Measurements from ENCODE around the gene KCNIP1.

The KCNIP1 gene

DNA sequence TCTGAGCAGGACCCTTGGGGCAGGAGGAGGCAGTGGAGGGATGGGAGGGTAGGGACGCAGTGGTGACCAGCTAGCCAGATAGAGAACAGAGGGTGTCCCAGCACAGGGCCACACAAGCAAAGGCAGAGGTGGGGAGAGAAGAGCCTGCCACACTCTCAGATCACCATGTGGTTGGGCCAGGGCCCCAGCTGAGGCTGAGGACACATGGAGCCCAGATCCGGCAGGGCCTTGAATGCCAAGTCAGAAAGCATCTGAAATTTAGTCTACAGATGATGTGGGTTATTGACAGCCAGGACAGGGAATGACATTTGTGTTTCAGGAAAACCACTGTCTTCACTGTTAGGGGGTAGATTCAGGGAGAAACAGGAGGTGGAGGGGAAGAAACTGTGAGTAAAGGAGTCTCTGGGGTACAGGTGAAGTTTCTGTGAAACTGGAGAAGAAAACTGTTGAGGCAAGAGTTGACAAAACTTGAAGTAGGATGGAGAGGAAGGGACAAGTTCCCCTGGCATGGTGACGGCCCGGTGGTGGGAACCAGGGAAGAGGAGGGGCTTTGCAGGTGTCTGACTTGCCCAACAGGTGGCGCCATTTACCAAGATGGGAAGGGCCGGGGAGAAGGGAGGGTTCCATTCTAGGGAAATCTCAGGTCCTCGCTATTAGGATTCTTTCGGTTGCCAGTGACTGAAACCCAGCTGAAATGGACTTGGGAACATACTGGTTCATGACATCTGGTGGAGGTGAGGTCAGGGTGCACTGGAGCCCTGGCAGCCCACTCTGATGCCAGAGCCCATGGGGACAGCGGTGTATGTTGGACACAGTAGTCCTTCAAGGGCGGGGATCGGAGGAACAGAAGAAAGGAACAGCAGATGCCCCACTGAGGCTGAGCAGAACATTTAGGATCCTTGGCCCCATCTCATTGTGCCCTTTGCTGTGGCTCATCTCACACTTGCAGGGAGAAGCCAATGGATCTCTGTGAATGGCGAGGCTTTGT, 100.1 kb downstream of the KCNIP1 start:
- peak; percentile 4 for DNase-seq

DNA sequence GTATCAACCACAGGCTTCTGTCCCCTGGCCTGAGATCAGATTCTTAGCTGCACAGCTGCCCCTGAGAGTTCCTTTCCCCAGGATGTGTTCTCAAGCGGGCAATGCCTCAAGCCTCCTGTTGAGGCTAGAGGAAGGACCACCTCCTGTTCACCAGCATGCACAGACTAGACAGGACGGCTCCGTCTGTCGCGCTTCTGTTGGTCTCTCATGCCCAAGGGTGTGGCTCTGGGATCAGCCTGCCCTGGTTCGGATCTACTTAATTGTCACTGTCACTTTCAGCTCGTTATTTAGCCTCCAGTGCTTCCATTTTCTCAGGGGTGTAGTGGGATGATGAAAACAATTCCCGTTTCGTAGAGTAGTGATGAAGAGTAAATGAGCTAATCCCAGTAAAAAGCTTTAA, 103.1 kb downstream of the KCNIP1 start:
- no peak for DNase-seq

DNA sequence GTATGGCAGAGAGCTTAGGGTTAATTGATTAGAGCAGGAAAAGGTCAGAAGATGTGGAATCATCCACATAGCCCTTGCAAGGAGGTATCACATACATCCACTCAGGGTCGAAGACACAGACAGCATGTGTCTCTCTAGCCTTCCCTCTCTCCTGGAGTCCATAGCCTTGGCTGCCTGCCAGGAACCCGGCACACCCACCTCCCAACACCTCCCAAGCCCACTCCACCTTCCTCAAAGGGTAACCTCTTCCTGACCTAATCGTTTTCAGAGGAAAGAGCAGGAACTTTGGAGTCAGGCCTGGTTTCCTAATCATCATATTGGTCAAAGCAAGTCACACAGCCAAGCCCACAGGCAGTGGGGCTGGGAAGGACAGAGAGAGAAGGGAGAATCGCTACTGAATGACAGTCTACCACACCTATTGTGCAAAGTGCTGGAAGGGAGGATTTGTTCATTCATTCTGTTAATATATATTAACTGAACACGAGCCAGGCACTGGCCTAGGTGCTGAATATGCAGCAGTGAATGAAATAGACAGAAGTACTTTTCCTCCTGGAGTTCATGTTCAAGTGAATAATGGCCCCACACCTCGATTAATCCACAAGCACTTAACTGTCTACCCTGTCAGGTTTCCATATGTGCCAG, 107.8 kb downstream of the KCNIP1 start:
- DNase-seq, result no peak

DNA sequence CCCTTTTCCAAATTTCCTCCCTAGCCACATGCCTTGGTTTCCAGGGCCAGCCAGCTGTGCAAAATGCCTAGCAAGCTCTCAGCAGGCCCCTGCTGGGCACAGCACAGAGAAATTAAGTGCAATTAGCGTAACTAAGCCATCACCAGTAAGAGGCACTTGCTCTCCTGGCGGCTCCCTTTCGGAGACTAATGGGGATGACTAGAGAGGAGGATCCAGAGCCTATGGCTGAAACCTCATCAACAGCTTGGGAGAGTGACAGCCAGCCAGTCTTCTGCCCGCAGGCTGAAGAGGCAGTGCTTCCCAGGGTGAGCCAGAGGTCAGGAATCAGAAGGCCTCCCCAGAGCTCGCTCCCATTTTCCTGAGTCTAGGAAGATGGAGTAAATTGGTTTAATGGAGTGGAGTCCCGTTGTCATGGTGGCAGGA, 108.4 kb downstream of the KCNIP1 start:
- DNase-seq, result no peak

DNA sequence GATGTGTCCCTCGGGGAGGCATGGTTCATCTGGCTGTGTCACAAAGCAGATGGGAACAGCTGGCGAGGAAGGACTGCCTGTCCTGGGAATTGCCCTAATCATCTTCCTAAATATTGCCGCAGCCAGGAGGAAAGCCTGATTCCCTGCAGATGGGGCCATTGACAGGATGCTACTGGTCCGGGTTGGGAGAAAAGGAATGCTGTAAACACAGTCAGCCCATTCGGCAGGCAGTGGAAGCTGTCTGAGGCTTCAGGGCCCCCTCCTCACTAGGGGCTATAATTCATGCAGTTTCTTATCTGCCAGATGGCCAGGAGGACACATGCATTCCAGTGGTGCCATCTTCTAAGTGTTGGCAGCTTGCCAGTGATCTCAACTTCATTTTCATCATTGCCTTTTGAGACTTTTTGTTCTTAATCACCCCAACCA, 110.3 kb downstream of the KCNIP1 start:
- no peak for DNase-seq

DNA sequence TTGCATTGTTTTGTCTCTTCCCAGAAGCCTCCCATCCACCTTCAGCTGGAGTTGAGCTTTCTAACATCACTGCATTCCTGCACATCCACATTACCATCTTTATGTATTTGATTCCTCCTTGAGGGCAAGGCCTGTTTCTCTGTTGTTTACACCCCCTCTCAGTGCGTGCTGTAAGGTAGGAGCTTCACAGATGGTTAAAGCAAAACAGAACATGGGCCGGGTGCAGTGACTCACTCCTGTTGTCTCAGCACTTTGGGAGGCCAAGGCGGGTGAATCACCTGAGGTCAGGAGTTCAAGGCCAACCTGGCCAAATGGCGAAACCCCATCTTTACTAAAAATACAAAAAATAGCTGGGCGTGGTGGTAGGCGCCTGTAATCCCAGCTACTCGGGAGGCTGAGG, 110.9 kb downstream of the KCNIP1 start:
- DNase-seq, result no peak

DNA sequence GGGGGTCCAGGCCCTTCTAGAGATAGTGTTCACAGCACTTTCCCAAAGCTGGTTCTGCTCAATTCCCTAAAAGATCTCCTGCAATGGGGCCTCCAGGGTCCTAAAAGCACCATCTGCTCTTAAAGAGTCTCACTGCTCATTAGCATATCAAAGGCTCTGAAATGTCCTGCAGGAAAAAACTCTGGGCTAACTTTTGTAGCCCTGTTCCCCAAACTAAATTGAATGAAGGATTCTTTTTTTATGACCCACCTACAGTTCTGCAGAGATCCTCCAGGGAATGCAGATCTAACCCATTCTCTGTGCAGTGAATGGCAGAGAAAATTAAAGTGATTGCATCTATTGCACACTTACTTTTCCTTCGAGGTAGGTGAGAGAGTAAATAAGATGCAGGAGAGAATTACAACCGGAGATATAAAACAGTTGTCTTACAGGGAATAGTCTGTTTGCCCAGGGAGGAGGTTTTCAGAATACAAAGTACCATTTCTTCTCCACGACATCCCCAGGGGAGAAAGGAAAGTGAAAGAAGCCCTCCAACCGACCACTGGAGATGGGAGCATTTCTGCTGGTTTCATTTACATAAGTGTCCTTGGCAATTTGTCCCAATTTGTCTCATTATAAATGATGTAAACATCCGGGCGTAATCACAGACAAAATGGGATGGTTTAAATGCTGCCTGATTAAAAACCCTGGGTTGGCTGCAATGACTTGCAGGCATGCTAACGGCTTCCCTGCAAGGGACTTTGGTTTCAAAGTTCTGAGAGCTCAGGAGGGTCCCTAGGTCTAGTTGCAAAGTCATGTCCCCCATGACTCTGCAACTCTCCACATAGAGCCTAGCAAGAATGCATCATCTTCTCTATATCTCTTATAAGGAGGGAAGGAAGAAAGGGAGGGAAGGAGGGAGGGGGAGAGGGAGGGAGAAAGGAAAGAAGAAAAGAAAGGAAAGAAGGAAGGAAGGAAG, 114.0 kb downstream of the KCNIP1 start:
- no peak for DNase-seq

DNA sequence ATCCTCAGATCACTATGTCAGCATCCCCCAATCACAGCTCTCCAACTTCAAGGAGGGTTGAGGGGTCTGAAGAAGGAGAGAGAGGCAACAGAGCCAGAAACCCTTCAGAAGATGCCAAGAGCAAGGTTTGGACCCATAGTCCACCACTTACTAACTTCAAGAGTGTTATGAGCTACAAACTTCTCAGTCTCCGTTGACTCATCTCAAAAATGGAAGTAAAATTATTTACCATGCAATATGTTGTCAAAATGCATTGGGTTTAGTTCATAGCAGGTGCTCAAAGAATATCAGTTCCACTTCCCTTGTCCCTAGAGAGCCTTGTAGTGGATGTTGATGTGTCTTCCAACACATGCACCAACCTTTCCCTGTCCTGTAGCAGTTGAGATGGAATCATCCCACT, 116.0 kb downstream of the KCNIP1 start:
- no peak for DNase-seq

DNA sequence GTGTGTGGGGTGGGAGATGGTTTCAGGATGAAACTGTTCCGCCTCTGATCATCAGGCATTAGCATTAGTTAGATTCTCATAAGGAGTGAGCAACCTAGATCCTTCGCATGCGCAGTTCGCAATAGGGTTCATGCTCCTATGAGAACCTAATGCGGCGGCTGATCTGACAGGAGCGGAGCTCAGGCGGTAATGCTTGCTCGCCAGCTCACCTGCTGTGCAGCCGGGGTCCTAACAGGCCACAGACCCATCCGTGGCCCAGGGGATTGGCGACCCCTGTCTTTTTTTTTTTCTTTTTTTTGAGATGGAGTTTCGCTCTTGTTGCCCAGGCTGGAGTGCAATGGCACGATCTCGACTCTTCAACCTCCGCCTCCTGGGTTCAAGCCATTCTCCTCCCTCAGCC, 119.1 kb downstream of the KCNIP1 start:
- no peak for DNase-seq

DNA sequence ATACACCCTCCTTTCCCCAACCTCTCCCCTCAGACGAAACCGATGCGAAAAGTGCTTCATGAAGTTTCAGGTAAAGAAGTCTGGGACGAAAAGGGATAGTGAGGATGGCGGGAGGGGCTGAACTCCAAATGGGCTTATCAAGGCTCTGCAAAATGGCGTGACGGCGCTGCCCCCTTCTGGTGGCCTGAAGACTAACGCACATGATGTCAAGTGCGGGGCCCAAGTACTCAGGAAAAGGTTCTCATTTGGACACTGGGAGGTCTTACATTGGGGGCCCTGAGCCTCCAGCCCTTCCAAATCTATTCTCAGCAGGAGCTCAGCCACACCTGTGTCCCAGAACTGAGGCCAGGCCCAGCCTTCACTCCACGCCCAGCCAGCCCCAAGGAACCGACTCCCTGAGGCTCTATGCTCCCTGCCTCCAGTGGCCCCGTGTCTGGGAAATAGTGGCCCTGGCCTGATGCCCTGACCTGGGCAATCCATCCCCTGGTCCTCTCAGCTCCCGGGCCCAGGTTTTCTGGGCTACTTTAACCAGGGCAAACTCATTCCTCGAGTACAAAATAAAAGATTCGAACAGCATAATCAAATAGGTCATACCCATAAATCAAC, 119.9 kb downstream of the KCNIP1 start:
- no peak for DNase-seq

DNA sequence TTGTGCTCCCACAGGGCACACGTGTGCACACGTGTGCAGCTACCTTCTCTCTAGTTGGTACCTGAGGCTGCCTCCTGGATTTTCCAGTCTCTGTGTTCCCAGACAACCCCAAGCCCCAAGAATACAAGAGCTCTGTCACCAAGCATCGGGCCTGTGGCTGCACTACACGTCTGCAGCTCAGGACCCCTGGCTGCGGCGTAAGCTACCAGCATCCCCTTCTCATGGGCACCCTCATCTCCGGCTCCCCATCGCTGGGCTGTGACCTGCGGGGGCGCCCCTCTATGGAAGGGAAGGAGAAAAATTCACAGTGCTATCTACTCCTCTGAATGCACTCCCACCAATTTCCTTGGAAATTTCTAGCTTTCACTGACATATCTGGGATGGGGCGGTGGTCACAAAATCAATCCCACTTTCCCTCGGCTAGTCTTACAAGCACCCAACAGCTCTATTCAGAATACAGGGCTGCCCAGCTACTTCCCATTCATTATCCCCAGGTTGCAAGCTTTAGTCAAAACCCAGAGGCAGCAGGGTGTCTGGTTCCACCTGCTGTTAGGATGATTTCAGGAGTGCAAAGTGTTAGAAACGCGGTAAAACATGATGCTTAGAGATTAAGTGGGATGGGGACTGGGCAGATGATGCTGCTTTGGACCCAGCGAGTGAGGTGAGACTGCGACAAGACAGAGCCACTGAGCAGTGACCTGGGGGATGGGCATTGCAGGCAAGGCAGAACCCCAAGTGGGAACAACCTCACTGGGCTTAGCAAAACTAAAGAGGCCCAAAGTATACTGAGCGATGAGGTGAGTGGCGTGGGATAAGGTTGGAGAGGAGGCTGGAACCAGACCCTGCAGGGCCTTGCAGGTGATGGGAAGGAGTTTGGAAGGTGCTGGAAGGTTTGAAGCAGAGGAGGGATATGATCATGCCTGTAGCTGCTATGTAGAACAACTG, 121.7 kb downstream of the KCNIP1 start:
- DNase-seq, result no peak

DNA sequence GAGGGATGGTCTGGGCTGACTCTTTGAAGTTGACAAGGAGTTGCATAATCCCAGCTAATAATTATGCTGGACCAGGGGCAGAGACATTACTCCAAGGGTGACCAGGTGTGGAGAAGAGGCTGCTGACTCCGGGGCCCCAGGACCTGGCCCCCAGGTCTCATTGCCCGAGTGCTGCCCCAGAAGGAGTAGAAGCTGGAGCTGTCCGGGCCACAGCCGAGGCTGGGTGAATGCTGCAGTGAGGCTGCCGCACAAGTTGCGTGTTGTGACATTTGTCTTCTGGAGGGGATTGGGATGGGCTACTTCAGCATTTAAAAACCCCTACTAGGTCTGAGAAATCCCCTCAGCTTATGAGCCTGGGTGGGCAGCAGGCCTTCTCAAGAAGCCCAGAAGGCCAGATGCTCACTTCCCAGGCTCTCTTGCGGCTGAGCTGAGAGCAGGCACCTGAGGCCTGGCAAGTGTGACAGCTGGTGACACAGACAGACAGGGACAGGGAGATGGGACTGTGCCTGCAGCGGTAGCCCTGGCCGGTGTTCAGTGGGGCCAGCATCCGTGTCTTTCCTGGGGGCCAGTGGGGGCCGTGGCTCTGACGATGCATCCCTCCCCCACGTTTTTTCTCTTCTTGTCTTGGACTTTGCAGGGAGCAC, 122.8 kb downstream of the KCNIP1 start:
- no peak for DNase-seq

DNA sequence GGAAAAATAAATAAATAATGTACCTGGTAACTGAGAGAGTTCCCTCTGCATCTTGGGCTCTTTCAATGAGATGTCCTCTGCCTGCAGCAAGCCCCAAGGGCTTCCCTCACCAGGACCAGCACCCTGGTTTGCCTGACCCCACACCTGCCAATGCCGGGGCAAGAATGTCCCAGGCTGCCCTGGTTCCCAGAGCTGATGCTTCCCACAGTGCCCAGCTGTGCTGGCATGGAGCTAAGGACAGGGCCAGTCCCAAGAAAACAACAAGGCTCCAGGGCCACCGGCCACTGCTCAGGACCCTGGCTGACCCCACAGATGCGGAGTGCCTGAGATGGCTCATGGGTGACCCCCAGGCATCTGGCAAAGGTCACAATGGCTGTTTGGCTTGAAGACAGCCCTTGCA, 123.5 kb downstream of the KCNIP1 start:
- no peak for DNase-seq

DNA sequence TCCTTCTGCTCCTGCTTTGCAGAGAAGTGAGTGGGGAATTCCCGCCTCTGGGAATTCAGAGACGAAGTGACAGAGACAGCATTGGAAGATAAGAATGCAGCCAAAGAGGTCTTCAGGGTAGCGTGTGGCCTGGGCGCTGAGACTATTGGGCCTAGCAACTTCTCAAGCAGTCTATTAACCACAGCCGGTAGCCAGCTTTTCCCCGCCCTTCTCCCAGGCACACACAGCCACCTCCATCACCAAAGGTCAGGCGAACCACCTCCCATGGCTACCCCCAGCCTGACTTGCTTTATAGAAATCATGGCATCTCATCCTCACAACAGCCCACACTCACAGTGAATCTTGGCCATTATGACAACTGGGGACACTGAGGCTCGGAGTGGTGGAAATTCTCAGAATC, 124.2 kb downstream of the KCNIP1 start:
- no peak for DNase-seq

DNA sequence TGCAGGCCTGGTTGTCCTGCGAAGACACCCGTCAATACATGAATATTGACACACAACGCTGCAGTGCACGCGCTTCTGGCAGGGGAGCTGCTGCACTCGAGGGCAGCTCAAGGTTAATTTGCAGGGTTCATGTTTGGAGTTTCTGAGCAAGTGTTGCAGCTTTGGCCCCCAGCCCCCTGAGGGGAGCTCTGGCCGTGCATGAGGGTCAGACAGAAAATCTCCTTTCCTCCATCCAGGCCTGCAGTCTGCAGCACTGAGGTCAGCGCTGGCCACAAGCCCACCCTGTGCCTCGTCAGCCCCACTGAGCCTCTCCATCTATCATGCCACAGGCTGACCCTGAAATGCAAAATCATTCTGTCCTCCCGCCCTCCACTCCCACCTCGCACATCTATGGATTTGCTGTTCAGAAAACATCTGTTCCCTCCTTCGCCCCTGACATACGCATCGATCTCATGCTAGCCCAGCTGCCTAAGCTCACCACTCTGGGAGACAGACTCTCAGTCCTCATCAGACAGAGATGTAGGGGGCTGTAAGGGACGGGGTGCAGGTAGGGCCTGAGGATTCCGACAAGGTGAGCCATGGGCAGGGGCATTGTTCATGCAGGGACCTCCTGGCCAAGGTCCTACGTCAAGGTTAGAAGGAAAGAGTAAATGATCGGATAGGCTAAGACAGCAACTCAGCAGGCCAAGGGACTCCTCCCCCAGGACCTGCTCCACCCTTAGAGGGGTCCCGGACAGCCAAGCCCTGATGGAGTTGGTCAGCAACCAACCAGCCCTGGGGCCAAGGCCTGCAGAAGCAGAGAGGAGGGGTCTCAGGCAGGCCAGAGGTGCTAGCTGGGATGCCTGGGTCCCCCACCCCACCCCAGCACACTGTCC, 125.1 kb downstream of the KCNIP1 start:
- no peak for DNase-seq

DNA sequence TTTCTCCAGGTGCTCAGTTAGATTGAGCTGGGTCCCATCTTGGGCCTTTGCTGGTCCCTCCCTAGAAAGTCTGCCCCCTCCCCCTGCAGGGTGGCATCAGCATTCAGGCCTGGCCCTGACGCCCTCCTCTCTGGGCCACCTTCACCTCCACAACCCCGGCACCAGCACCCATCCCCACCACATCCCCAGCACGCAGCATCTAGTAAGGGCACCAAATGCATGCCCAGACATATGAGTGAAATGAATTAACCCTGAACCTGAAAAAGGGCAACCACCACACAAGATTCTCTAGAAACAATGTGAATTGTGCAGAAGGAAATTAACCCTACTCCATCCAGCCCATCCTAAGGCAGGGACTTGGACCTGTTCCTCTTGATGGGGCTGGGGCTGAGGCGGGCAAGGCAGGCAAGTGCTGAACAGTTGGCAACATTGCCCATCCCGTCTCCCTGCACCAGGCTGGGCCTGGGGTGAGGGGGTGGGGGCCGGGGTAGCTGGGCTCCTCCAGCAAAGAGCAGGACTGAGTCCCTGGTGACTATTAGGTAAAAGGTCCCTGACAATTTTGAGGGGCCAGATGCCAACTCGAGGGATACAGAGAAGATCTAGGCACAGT, 125.9 kb downstream of the KCNIP1 start:
- no peak for DNase-seq

DNA sequence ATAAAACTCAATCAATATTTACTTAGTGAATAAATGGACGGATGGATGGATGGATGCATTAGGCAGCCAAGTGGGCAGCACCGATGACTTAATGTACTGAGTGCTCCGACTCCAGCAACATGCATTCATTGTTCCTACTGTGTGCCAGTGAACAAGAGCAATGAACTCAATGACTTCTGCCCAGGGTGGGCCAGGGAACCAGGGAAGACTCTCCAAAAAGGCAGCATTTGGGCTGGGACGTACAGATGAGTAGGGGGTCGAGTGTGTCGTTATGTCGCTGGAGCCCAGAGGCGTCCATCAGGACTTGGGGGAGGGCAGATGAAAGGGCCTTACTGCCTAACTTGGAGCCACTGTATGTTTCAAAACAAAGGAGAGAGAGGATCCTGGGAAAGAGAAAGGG, 126.4 kb downstream of the KCNIP1 start:
- no peak for DNase-seq

DNA sequence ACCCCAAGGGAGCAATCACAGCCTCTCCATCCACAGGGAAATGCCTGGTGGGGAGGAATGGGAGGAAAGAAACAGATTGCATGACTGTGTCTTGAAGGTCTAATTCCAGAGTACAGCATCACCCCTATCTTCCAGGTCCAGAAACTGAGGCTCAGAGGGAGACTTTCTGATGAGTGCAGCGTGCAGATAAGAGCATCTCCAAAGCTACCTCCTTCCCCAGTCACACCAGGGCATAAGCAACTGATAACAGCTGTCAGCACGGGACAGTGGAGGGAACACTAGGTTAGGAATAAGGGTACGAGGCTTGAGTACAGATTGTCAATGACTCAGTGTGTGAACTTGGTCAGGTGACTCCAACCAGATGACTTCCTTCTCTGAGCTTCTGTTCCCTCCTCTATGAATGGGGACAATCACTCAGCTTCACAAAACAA, 126.9 kb downstream of the KCNIP1 start:
- DNase-seq, result no peak
